K562 treated with DMSO at 1 percent for 48 hours (cell line): ENCODE data around the gene CFAP97. TPM values are rescaled to one million over a fixed set of nuclear protein-coding genes. Genes with fewer than 3 reads are reported as not detected.

ENCODE experiments used
- total RNA-seq: library from RNA; unstranded; fragments of 300-600 nt; gene quantifications from 2 replicates; pipeline ENCODE4 v1.2.3, GENCODE V29; 2022; ENCODE audit warnings: low replicate concordance; ENCODE audit errors: extremely low read depth

The CFAP97 gene
- total RNA-seq, result not detected in 2 replicates

DNA sequence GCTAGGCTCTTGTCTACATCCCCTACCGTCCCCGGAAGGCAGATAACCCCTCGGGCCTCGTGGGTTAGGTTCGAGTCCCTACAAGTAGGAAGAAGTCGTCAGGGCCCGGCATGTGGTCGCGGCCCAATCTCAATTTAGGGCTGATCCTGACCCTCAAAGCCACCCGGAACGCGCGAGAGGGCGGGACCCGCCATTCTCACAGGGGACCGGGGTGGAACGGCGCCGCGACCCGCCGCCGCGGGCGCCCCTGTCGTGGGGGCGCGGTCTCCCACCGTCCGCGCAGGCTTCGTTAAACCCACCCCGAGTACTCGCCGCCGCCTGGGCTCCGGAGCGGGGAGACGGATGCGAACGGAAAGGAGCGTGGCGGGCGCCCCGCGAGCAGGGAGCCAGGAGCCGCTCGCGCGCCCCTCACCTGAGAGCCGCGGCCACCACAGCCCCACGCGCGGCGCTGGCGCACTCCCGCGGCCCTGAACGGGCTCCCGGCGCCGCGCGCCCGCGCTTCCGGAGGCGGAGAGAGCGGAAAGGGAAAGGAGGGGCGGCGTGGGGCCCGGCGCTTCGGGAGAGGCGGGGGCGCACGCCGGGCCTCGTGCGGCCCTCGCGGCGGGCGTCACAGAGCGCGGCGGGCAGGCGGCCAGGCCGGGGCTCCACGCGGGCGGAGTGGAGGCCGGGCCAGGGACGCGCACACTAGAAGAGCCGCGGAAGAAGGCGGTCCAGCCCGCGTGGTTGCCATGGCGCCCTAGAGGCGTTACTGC lies at the start of gene CFAP97:
CFAP97 (minus strand) TSS at position 515 of the 752 bp plus-strand sequence. CDS start 12,804 bp downstream, outside the sequence.

DNA sequence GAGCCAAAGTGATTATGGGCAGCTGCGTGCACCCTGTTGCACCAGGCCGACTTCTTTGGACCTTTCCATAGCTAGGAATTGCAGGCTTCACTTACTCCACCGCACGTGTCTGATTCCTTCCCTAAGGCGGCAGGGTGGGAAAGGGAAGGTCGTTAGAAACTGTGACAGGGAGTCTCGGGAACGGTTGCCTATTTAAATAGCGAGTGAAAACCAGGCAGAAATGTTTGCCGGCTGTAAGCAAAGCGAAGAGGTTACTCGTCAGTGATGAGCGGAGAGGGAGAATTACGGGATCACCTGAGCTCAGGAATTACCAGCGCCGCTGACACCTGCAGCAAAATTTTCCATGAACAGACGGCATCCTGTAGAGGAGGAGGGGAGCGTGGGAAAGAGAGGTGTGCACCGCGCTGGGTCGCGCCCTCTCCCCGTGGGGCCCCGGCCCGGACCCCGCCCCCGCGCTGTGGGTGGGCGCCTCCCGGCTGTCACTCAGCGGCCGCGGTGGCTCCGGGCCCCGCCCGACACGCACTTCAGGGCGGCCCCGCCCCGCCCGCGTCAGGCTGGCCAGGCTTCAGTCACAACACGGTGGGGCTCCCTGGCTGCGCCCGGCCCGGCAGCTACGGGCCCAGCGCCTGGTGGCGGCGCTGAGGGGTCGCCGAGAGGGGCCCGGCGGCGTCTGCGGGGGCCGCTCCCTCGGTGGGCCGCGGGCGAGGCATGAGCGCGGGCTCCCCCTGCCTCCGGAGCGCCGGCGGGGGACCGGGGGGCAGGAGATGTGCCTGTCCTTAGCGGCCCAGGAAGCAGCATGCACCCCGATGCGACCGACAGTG lies 5.4 kb upstream of the CFAP97 start, which contains the start of gene SNX25:
SNX25 (plus strand) TSS at position 568 of the 821 bp plus-strand sequence; CDS start at position 797, 229 bp downstream.

DNA sequence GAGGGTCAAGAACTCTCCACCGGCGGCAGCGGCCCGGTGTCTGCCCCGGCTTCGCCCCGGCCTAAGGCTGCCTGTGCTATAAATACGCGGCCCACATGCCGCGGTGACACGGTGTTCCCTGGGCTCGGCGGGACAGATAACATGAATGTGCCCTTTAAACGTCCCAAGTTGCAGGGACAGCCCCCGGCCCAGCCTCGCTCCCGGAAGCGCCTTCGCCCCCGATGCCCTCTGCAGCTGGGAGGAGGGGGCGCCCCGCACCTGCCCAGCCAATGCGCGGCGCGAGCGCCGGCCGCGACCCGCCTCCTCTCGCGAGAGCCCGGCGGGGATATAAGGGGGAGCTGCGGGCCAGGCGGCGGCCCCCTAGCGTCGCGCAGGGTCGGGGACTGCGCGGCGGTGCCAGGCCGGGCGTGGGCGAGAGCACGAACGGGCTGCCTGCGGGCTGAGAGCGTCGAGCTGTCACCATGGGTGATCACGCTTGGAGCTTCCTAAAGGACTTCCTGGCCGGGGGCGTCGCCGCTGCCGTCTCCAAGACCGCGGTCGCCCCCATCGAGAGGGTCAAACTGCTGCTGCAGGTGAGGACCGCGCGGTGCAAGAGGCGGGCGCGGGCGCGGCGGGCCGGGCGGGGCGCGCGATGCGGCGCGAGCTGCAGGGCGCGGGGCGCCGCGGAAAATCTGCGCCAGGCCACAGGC lies 60.7 kb downstream of the CFAP97 start, which contains the start of gene SLC25A4:
SLC25A4 (plus strand) TSS at position 355 of the 689 bp plus-strand sequence; CDS start at position 462, 107 bp downstream.

Other genes with a start within 250 kb of the CFAP97 start
- gene HELT, start 185.5 kb downstream of the CFAP97 start, total RNA-seq, result not detected in 2 replicates
- not detected in 2 replicates for gene SLC25A4, start 60.7 kb downstream of the CFAP97 start, total RNA-seq
- gene SNX25, start 5.6 kb upstream of the CFAP97 start, total RNA-seq, result not detected in 2 replicates
- not detected in 2 replicates for gene LRP2BP, start 191.9 kb upstream of the CFAP97 start, total RNA-seq
- not detected in 2 replicates for gene ANKRD37, start 192.8 kb upstream of the CFAP97 start, total RNA-seq
- not detected in 2 replicates for gene UFSP2, start 222.0 kb upstream of the CFAP97 start, total RNA-seq